Suppressor macrophage treated with lipopolysaccharide for 4 hours (primary cell): ENCODE results near the gene TMEM208.

Source experiments
- DNase-seq: peaks from one replicate; pipeline ENCODE4 v3.0.0-alpha.2; 2020

Gene TMEM208

DNA sequence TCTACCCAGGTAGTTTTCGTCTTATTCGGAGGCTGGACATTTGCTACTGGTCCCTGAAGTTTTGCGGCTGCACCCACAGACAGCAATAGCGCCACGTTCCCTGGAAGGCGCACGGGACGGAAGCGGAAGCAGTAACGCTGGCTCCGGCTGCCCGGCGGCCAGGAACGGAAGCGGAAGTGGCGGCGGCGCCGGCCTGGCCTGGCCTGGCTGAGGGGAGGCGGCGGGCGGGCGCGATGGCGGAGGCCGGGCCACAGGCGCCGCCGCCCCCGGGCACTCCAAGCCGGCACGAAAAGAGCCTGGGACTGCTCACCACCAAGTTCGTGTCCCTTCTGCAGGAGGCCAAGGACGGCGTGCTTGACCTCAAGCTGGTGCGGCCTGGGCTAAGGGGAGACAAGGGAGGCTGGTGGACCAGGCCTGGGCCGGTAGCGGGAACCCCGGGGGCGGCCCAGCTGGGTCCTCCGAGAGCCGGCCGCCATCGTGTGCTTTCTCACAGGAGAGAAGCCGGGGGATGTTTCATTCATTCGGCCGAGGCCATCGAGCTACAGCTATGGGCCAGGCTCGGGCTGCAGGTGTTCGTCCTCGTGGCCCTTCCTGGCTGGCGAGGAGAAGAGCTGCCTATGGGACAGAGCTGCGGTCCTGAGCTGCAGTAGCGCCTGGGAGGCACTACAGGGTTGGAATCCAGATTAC, 34.8 kb upstream of the TMEM208 start, which contains the start of gene E2F4:
E2F4 (plus strand) TSS at position 161 of the 687 bp plus-strand sequence; CDS start at position 234, 73 bp downstream.
- DNase-seq = peak; percentile 96

- DNase-seq = no peak
These were observed 34.1 kb upstream of the TMEM208 start for GRCh38 chr16:67192781-67193361.

DNA sequence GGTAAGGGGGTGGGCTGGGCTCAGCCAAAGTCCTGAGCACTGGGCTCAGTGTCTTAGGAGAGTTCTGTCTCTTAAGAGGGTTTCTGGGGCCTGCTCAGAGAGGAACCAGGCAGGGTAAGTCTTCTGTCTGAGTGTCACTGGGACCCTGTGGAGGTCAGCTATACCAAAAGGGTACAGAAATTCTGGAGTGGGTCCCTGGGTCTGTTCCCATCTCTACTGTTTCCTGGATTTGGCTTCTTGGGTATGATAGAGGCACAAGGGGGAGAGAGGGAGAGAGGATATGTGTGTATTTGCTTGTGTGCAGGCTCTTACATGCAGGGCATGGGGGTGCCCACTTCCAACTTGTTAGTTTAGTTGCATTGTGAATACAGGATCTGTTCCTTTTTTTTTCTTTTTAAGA, 33.4 kb upstream of the TMEM208 start:
- no peak for DNase-seq

GRCh38 chr16:67194260-67194659, 32.7 kb upstream of the TMEM208 start:
- DNase-seq = no peak

GRCh38 chr16:67195676-67196075, 31.3 kb upstream of the TMEM208 start:
- DNase-seq = no peak

GRCh38 chr16:67196881-67197280, 30.0 kb upstream of the TMEM208 start:
- no peak for DNase-seq

DNA sequence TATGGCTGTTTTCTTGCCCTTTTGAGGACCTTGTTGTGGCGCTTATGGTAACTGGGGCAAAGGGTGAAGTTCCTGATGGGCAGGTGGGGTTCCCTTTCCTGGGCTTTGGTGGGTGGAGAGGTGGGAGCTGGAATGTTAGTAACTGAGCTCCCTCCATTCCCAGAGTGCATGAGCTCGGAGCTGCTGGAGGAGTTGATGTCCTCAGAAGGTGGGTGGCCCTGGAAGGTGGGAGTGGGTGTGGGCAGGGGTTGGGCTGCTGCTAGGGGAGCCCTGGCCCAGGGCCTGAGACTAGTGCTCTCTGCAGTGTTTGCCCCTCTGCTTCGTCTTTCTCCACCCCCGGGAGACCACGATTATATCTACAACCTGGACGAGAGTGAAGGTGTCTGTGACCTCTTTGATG, 29.2 kb upstream of the TMEM208 start:
- DNase-seq = no peak

GRCh38 chr16:67198238-67198734, 28.6 kb upstream of the TMEM208 start:
- DNase-seq = peak; percentile 64

GRCh38 chr16:67199011-67199807, 27.7 kb upstream of the TMEM208 start, which contains the start of gene ELMO3:
Gene ELMO3 (plus strand): TSS chr16:67199131. CDS start chr16:67199327, 196 bp downstream.
- DNase-seq = no peak

- no peak for DNase-seq
These were observed 27.1 kb upstream of the TMEM208 start for GRCh38 chr16:67199808-67200198.

GRCh38 chr16:67200491-67200890, 26.4 kb upstream of the TMEM208 start:
- no peak for DNase-seq

GRCh38 chr16:67201411-67202345, 25.3 kb upstream of the TMEM208 start:
- DNase-seq = no peak

- no peak for DNase-seq
These were observed 24.5 kb upstream of the TMEM208 start for GRCh38 chr16:67202426-67202825.

DNA sequence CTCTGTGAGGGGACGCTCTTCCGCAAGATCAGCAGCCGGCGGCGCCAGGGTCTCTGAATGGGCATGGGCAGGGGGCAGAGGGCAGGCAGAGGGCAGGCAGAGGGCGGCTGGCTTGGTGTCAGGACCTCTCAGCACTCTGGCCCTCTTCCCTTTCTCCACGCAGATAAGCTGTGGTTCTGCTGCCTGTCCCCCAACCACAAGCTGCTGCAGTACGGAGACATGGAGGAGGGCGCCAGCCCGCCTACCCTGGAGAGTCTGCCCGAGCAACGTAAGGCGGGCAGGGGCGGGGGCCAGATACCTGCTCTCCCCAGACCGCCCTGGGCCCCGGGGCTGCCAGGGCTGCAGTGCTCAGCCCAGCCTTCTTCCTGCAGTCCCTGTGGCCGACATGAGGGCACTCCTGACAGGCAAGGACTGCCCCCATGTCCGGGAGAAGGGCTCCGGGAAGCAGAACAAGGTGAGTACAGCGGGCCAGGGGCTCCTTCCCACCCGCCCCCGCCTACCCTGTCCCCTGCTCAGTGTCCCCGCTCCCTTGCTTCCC, 23.9 kb upstream of the TMEM208 start:
- no peak for DNase-seq

DNA sequence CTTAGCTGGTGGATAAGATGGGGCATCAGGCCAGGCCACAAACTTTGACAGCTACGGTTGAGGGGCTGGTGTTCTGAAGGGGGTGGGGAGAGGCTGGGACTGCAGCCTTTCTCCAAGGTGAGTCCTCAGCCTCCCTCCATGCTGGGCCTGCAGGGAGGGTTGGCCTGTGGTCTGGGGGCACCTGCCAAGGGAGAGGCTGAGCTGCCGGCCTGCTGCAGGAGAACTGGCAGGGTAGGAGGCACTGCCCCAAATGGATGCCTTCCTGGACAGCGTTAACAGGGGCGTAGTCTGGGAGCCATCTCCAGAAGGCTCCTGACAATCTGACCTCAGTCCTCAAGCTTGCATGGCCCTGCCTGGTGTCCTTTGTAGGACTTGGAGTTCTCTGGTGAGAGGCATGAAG, 22.9 kb upstream of the TMEM208 start:
- no peak for DNase-seq

DNA sequence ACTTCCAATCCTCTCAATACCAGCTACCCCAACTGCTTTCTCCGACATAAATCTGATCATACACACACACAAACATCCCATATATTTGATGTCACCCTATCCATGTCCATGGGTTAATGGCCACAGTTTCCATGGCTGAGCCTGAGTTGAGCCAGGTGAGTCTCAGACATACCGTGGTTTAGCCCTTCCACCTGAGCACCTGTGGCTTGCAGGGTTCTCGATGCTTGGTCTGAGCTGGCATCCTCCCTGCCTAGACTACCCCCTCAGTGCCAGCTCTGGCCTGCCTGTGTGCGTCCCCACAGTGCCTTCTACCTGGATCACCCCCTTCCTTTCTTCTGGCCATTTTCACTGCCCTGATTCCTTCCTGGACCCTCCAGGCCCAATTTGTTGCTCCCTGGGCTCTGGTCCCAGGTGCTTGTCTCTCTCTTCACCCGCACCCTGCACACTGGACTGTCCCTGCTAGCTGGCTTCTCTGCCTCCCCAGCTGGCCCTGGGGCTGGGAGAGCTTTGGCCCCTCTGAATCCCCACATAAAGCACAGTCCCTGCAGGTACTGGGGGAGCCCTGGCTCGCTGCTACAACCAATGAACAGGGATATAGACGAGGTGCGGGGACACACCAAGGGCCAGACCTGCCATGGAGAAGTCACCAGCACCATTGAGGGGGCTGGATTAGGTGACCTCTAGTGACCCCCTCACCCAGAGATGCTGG, 20.6 kb upstream of the TMEM208 start:
- DNase-seq = no peak

GRCh38 chr16:67206838-67207248, 20.1 kb upstream of the TMEM208 start:
- no peak for DNase-seq

DNA sequence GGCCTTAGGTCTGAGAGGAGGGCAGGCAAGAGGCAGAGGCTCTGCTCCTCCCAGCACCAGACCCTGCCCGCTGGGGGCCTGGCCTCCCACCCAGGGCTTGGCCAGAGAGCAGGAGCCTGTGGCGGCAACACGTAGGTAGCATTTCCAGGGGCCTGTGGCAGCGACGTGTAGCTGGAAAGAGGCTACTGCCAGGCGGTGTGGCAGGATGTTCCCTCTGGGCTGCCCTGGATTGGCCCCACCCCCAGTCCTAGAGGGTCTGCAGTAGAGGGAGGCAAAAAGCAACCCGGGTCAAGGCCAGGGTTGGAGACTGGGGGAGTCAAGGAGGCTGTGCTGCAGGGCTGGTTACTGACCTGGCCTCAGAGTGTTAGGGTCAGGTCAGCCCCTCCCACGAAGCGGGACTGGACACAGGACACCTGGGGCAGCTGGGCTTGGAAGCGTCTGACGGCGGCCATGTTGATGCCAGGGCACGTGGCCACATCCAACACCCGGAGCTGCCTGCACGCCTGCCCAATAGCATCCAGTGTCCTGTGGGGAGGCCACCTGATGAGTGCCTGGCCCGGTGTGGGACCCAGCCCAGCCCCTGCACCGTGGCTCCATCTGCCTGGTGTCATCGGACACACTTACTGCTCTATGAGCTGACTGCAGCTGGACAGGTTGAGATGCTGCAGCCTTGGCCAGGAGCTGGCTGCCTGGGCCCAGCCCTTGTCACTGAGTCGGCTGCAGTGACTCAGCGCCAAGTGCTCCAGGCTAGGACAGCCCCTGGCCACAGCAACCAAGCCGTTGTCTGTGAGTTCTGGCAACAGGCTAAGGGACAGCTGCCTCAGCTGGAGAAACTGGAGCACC, 19.5 kb upstream of the TMEM208 start:
- no peak for DNase-seq

DNA sequence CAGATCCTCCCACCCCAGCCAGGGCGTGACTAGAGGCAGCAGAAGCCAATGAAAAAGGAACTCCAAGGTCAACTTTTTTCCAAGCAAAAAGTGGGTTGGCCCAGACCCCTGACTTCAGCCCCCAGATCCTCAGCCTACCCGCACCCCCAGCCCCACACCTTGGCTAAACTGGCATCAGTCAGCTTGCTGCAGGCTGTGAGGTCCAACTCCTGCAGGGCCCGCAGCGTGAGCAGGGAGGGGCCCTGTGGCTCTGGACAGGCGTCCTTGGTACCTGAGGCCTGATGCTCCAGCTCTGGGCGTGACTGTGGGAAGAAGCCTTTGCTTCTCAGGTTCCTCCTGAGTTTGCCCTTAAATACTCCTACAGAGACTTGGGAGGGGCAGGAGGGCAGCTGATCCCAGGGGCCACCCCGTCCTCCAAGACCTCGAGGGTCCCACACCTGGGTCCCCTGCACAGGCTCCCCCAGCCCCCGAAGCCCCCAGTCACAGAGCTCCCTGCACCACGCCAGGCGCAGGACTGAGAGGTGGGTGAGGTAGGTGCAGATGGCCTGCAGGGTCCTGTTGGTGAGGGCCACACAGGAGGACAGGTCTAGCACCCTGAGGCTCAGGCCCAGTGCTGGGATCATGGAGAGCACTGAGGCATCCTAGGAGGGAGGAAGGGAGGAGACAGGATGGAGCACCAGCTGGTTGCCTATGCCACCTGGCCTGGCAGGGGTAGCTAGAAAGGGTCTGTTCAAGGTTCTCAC, 18.6 kb upstream of the TMEM208 start:
- DNase-seq = no peak

- no peak for DNase-seq
These were observed 17.4 kb upstream of the TMEM208 start for GRCh38 chr16:67209565-67209964.
